Spleen (tissue), 7 donors: ENCODE results near the gene SLC6A8.

Experiments
- CTCF ChIP-seq, 11 experiments: fragments of 200-600 bp in 7 of 11; fragments of 450-650 bp in 4 of 11; sonication (generic) in 4 of 11; IDR thresholded peaks in 8 of 11; conservative IDR thresholded peaks in 3 of 11; 1 replicate in 7 of 11; 2 replicates in 4 of 11; pipeline versions ENCODE4 v1.4.0 to v1.8.0; 2016 to 2021; ENCODE audit warnings: antibody characterized with exemption in 11 of 11, inconsistent platforms in 4 of 11, mild to moderate bottlenecking in 1 of 11
- POLR2A ChIP-seq, 3 donors: fragments of 450-650 bp; IDR thresholded peaks; one replicate each; pipeline ENCODE4 v1.5.1; 2017; ENCODE audit warnings: antibody characterized with exemption in 3 of 3, mild to moderate bottlenecking in 1 of 3
- POLR2AphosphoS5 ChIP-seq, 3 donors: sonication (generic); formaldehyde crosslinking; IDR thresholded peaks; one replicate each; pipeline ENCODE4 v1.5.1; 2017; ENCODE audit warnings: antibody characterized with exemption in 3 of 3
- donor health status: DM: no; HTN: no; CAD: no; lungs with moderate emphysema.
- donor health status: DM: no; HTN: no; CAD: no.
- donor health status: DM: no; HTN: no; CAD: no.

- TF ChIP-seq POLR2A (IDR thresholded peaks at IDR 0.05) (no peak), CTCF (IDR thresholded peaks at IDR 0.05 in 8 of 11, conservative IDR thresholded peaks at IDR 0.05 in 3 of 11) (no peak), POLR2AphosphoS5 (IDR thresholded peaks at IDR 0.05) (peak in 1 of 3 donors; percentile 6)
These were observed 10.5 kb downstream of the SLC6A8 start for GRCh38 chrX:153697924-153698865.
